Stimulated activated effector memory CD8-positive, alpha-beta T cell treated with anti-CD3 and anti-CD28 coated beads, Interleukin-12 subunit alpha, Interleukin-12 subunit beta, amount 100 ng/mL, for 72 hours (primary cell): ENCODE results near the gene FBLIM1.

Experiments
- ATAC-seq: fragments of 150-1000 bp; cut with Tn5 transposase; 2 replicates; pipeline ENCODE4 v1.10.0; 2021
- DNase-seq, 2 donors: peaks; one replicate each; pipeline ENCODE4 v3.0.0; 2021 to 2022; ENCODE audit warnings: low spot score in 2 of 2
- H3K27ac Mint-ChIP-seq: one replicate; pipeline ENCODE4 v1.8.0; 2022; ENCODE audit warnings: mild to moderate bottlenecking, mixed read lengths
- H3K36me3 Mint-ChIP-seq: one replicate; pipeline ENCODE4 v1.8.0; 2022; ENCODE audit warnings: mild to moderate bottlenecking, mixed read lengths
- H3K4me1 Mint-ChIP-seq: one replicate; pipeline ENCODE4 v1.8.0; 2022; ENCODE audit warnings: mixed read lengths
- H3K4me3 Mint-ChIP-seq: one replicate; pipeline ENCODE4 v1.8.0; 2022; ENCODE audit warnings: mild to moderate bottlenecking, mixed read lengths
- H3K9me3 Mint-ChIP-seq: one replicate; pipeline ENCODE4 v1.8.0; 2022; ENCODE audit warnings: mixed read lengths

The FBLIM1 gene

DNA sequence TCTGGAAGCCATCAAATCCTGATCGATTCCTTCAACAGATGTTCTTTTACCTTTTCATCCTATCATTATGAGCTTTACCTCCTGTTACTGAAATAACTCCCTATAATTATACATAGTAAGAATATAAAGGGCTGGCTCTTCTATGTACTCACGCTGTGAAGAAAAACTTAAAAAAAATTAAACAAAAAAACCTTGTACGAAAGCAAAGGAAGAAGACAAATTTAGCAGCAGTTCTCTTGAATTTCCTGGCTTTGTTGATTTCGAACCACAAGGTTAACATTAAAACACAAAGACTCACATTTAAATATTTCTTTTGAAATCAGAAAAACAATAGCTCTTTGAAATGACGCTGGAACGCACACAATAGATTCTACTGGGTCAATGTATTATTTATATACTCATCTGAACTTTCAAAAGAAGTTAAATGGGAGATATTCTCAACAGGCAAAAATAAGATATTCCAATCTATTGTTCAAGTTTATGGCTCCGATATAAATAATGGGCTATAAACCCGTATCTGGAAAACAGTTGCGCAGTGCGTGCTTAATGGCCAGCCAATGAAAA lies 75.3 kb downstream of the FBLIM1 start:
- Mint-ChIP-seq H3K9me3 (no peaks in the 10 kb centered on the region), H3K4me1 (peaks cover 17% of the 10 kb centered on the region), H3K4me3 (peak overlapping the region; percentile 83), H3K27ac (peak overlapping the region; percentile 97), H3K36me3 (peaks cover 42% of the 10 kb centered on the region)
- no peak for ATAC-seq
- DNase-seq, result no peak

DNA sequence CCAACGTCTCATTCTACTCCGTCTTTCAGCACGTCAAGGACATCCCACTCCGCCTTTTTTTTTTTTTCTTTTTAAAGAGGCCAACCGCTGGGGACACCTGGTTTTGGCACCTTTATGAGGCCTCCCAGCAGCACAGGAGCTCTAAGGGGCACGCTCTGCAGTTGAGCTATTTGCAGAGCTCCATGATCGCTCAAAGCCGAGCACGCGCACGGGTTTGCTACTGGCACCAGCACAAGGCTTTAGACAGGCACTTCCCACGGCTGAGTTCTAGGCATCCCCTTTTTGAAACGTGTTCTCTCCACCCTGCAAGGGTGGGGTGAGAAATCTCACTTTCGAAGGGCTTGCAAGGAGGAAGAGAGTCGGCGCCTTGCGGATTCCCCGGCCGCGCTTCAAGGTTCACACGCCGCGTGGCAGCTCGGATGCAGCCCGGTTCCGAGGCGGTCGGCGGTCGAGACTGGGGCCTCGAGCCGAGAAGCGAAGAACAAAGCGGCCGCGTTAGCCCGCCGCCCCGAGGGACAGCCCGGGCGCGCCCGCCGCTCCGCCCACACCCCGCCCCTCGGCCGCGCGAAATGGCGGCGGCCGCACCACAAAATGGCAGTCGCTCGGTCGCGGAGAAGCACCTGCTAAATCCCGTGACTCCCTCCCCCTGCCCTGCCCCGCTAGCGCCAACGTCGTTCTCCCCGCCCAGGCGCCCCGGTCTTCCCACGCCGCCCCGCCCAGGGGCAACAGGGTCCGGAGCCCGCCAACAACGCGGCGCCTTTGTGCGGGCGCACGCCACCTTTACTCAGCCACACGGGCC lies 76.0 kb downstream of the FBLIM1 start:
- DNase-seq (peak; percentile 75 to 91), ATAC-seq (peak; percentile 78)
- peaks cover 13% of the 10 kb centered on the region for H3K4me1 Mint-ChIP-seq
- H3K36me3 Mint-ChIP-seq, result peaks cover 42% of the 10 kb centered on the region
- no peaks in the 10 kb centered on the region for H3K9me3 Mint-ChIP-seq
- H3K27ac Mint-ChIP-seq, result peak overlapping the region; percentile 97
- H3K4me3 Mint-ChIP-seq, result peak overlapping the region; percentile 83

- H3K9me3 Mint-ChIP-seq, result no peaks in the 10 kb centered on the region
- peaks cover 7% of the 10 kb centered on the region for H3K4me1 Mint-ChIP-seq
- H3K4me3 Mint-ChIP-seq, result peak overlapping the region; percentile 83
- H3K36me3 Mint-ChIP-seq, result peaks cover 42% of the 10 kb centered on the region
- peak; percentile 14 for ATAC-seq
- H3K27ac Mint-ChIP-seq, result peak overlapping the region; percentile 97
- no peak for DNase-seq
These were observed 76.7 kb downstream of the FBLIM1 start for GRCh38 chr1:15835205-15835740.

GRCh38 chr1:15835741-15836510 lies 77.3 kb downstream of the FBLIM1 start:
- H3K4me1 Mint-ChIP-seq, result peaks cover 7% of the 10 kb centered on the region
- peak overlapping the region; percentile 83 for H3K4me3 Mint-ChIP-seq
- ATAC-seq, result peak; percentile 58
- H3K36me3 Mint-ChIP-seq, result peaks cover 42% of the 10 kb centered on the region
- peak overlapping the region; percentile 97 for H3K27ac Mint-ChIP-seq
- H3K9me3 Mint-ChIP-seq, result no peaks in the 10 kb centered on the region
- peak; percentile 97 to 99 for DNase-seq
